ENCODE results near the gene GNG13. TPM values are rescaled to one million over a fixed set of nuclear protein-coding genes. Genes with fewer than 3 reads are reported as not detected.

Gene GNG13
- total and polyA plus RNA-seq, 2 experiments from 2014 or later: not detected

DNA sequence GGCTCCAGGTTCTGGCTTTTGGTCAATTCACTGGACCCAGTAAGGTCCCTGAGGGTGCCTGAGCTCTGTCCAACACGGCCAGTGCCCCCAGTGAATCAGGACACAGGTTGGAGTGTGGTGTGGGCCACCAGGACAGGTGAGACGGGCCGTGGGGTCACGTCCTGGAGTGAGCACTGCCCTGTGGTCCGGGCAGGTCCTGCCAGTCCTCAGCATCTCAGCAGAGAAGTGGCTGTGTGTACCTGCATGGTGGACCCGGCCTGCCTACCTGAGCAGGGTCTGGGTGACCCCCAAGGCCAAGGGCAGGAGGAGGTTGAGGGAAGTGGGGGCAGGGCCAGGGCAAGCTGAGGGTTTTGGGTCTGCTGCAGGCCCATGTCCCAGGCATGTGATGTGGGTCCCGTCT, 1.9 kb upstream of the GNG13 start:
- Histone ChIP-seq H2AFZ (no peak overlapping the region), H3K9ac (no peak overlapping the region), H4K20me1 (ENCODE audit: insufficient read depth) (no peaks in the 10 kb centered on the region), H3K9me2 (ENCODE audit: insufficient read depth) (no peaks in the 10 kb centered on the region), H3F3A (ENCODE audit: insufficient read depth) (no peaks in the 10 kb centered on the region), H3K9me3 (ENCODE audit: low read depth) (no peaks in the 10 kb centered on the region), H3K4me1 (ENCODE audit: insufficient read depth) (no peaks in the 10 kb centered on the region), H3K4me2 (ENCODE audit: unreplicated experiment) (no peak overlapping the region), H3K79me2 (ENCODE audit: insufficient read depth) (peaks cover 12% of the 10 kb centered on the region; the same call in 1 of the 2 replicates), H3K36me3 (ENCODE audit: low read depth) (no peaks in the 10 kb centered on the region), H3K27ac (no peak overlapping the region), H3K27me3 (replicated peaks; ENCODE audit: insufficient read depth) (peaks cover 11% of the 10 kb centered on the region), H3K4me3 (no peak overlapping the region)
- in situ Hi-C loops (cut with MboI): loop anchor here (25.0 kb wide), 1 partner anchor 260 kb away; the partner anchor contains the start of gene SSTR5
- 70 to 82% methylated on average over 7 of the region's 7 CpGs for WGBS, 2 experiments (ENCODE audit: low coverage in 1 of 2, low lambda C conversion rate in 2 of 2, missing lambda C conversion rate in 2 of 2)
- TF ChIP-seq EZH2 (IDR thresholded peaks at IDR 0.05; ENCODE audit: insufficient read depth, poor library complexity, severe bottlenecking) (no peak), EZH2phosphoT487 (IDR thresholded peaks at IDR 0.05; ENCODE audit: insufficient read depth, low read depth) (no peak)
- no peak for DNase-seq

DNA sequence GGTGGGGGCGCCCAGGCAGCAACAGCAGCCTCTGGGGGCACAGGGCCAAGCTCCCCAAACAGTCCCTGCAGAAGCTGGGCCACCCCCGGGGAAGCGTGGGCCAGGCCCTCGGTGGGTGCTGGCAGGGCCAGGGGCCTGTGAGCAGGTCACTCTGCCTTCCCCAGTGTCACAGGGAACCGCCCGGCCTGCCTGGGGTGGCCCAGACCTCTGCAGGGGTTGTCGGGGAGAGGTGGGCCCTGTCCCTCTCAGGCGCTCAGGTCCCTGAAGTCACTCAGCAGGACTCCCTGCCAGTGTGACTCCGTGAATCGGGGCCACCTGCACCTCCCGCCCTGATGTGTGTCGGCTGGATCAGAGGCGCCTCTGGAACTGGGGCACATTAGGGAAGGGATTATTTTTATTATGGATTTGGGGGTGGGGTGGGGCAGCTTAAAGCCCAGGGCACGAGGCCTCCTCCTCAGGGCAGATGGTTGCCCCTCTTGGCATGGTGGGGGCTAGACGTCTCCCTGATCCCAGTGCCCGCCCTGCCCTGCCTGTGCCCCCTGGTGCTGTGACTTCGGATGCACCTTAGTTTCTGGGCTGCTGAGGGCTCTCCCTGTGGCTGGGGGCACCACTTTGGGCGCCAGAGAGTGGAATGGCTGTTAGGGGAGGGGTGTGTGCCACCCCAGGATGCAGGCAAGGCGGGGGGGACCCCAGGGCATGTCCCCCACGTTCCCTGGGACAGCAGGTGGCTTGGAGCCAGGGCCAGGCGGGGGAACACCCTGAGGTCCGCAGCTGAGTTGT, 1.2 kb upstream of the GNG13 start:
- no peak overlapping the region for H3K9ac ChIP-seq
- no peak overlapping the region for H3K27ac ChIP-seq
- no peaks in the 10 kb centered on the region for H3K9me2 ChIP-seq (ENCODE audit: insufficient read depth)
- no peak for DNase-seq
- no peak overlapping the region for H2AFZ ChIP-seq
- no peaks in the 10 kb centered on the region for H3K36me3 ChIP-seq (ENCODE audit: low read depth)
- WGBS, 2 experiments (ENCODE audit: low coverage in 1 of 2, low lambda C conversion rate in 2 of 2, missing lambda C conversion rate in 2 of 2): 46 to 57% methylated on average over 19 to 21 of the region's 22 CpGs
- H3K79me2 ChIP-seq (ENCODE audit: insufficient read depth): peaks cover 7% of the 10 kb centered on the region; the same call in 1 of the 2 replicates
- peaks cover 11% of the 10 kb centered on the region for H3K27me3 ChIP-seq (replicated peaks; ENCODE audit: insufficient read depth)
- TF ChIP-seq EZH2 (IDR thresholded peaks at IDR 0.05; ENCODE audit: insufficient read depth, poor library complexity, severe bottlenecking) (no peak), EZH2phosphoT487 (IDR thresholded peaks at IDR 0.05; ENCODE audit: insufficient read depth, low read depth) (no peak)
- no peak overlapping the region for H3K4me3 ChIP-seq
- in situ Hi-C loops (cut with MboI): loop anchor here (25.0 kb wide), 1 partner anchor 261 kb away; the partner anchor contains the start of gene SSTR5
- H3K9me3 ChIP-seq (ENCODE audit: low read depth): no peaks in the 10 kb centered on the region
- no peaks in the 10 kb centered on the region for H4K20me1 ChIP-seq (ENCODE audit: insufficient read depth)
- no peaks in the 10 kb centered on the region for H3K4me1 ChIP-seq (ENCODE audit: insufficient read depth)
- H3K4me2 ChIP-seq (ENCODE audit: unreplicated experiment): no peak overlapping the region
- H3F3A ChIP-seq (ENCODE audit: insufficient read depth): no peaks in the 10 kb centered on the region

- Histone ChIP-seq H4K20me1 (ENCODE audit: insufficient read depth) (no peaks in the 10 kb centered on the region), H3K4me1 (ENCODE audit: insufficient read depth) (no peaks in the 10 kb centered on the region), H3K9me2 (ENCODE audit: insufficient read depth) (no peaks in the 10 kb centered on the region), H3K9ac (no peak overlapping the region), H2AFZ (no peak overlapping the region), H3K27ac (no peak overlapping the region), H3K79me2 (ENCODE audit: insufficient read depth) (0 out of 2 replicates have a peak, but pooled peaks cover under 1% of the 10 kb centered on the region), H3F3A (ENCODE audit: insufficient read depth) (no peaks in the 10 kb centered on the region), H3K9me3 (ENCODE audit: low read depth) (no peaks in the 10 kb centered on the region), H3K36me3 (ENCODE audit: low read depth) (no peaks in the 10 kb centered on the region), H3K27me3 (replicated peaks; ENCODE audit: insufficient read depth) (peaks cover 11% of the 10 kb centered on the region), H3K4me3 (no peak overlapping the region), H3K4me2 (ENCODE audit: unreplicated experiment) (no peak overlapping the region)
- no peak for TF ChIP-seq EZH2 (IDR thresholded peaks at IDR 0.05; ENCODE audit: insufficient read depth, poor library complexity, severe bottlenecking)
- TF ChIP-seq EZH2phosphoT487 (IDR thresholded peaks at IDR 0.05; ENCODE audit: insufficient read depth, low read depth): no peak
- 0 to 18% methylated on average over 3 to 17 of the region's 17 CpGs for WGBS, 2 experiments (ENCODE audit: low coverage in 1 of 2, low lambda C conversion rate in 2 of 2, missing lambda C conversion rate in 2 of 2)
- DNase-seq: no peak
- in situ Hi-C loops (cut with MboI): loop anchor here (25.0 kb wide), 1 partner anchor 261 kb away; the partner anchor contains the start of gene SSTR5
These were observed 439 bp upstream of the GNG13 start for GRCh38 chr16:800834-801511.

GRCh38 chr16:799111-799947, 1.2 kb downstream of the GNG13 start:
- Histone ChIP-seq H2AFZ (no peak overlapping the region), H3K27ac (no peak overlapping the region), H3K27me3 (replicated peaks; ENCODE audit: insufficient read depth) (peaks cover 11% of the 10 kb centered on the region), H3K9me3 (ENCODE audit: low read depth) (no peaks in the 10 kb centered on the region), H3K4me3 (no peak overlapping the region), H3K36me3 (ENCODE audit: low read depth) (no peaks in the 10 kb centered on the region), H4K20me1 (ENCODE audit: insufficient read depth) (no peaks in the 10 kb centered on the region), H3K4me2 (ENCODE audit: unreplicated experiment) (no peak overlapping the region), H3K79me2 (ENCODE audit: insufficient read depth) (no peaks in the 10 kb centered on the region), H3K9me2 (ENCODE audit: insufficient read depth) (no peaks in the 10 kb centered on the region), H3K9ac (no peak overlapping the region), H3F3A (ENCODE audit: insufficient read depth) (no peaks in the 10 kb centered on the region), H3K4me1 (ENCODE audit: insufficient read depth) (no peaks in the 10 kb centered on the region)
- in situ Hi-C loops (cut with MboI): no loop called here
- TF ChIP-seq EZH2 (IDR thresholded peaks at IDR 0.05; ENCODE audit: insufficient read depth, poor library complexity, severe bottlenecking) (no peak), EZH2phosphoT487 (IDR thresholded peaks at IDR 0.05; ENCODE audit: insufficient read depth, low read depth) (no peak)
- WGBS, 2 experiments (ENCODE audit: low coverage in 1 of 2, low lambda C conversion rate in 2 of 2, missing lambda C conversion rate in 2 of 2): 40 to 44% methylated on average over 21 to 22 of the region's 22 CpGs
- DNase-seq: no peak
